GM06990 (cell line): ENCODE data around the gene CAMTA1.

Source experiments
- DNase-seq: peaks from one replicate; pipeline ENCODE4 v3.0.0-alpha.2; 2011; ENCODE audit not compliant: insufficient read length; ENCODE audit errors: extremely low read depth
- H3K27me3 ChIP-seq: replicated peaks from 2 replicates; pipeline ENCODE4 v1.6.0; 2011; ENCODE audit warnings: low read length; ENCODE audit not compliant: control insufficient read depth, insufficient read depth
- H3K36me3 ChIP-seq: 2 replicates; pipeline ENCODE4 v1.5.1; 2011; ENCODE audit warnings: low read length; ENCODE audit not compliant: control insufficient read depth, insufficient read depth
- H3K4me3 ChIP-seq: replicated peaks from 2 replicates; pipeline ENCODE4 v1.5.1; 2011; ENCODE audit warnings: low read depth, mild to moderate bottlenecking, control low read depth, low read length
- TF ChIP-seq, protein P1 (sequence below): IDR thresholded peaks from 2 replicates; pipeline ENCODE4 v1.5.1; 2011; ENCODE audit warnings: low read length, control low read depth, mild to moderate bottlenecking, inconsistent platforms; ENCODE audit not compliant: insufficient read depth, poor library complexity, severe bottlenecking

The CAMTA1 gene

DNA sequence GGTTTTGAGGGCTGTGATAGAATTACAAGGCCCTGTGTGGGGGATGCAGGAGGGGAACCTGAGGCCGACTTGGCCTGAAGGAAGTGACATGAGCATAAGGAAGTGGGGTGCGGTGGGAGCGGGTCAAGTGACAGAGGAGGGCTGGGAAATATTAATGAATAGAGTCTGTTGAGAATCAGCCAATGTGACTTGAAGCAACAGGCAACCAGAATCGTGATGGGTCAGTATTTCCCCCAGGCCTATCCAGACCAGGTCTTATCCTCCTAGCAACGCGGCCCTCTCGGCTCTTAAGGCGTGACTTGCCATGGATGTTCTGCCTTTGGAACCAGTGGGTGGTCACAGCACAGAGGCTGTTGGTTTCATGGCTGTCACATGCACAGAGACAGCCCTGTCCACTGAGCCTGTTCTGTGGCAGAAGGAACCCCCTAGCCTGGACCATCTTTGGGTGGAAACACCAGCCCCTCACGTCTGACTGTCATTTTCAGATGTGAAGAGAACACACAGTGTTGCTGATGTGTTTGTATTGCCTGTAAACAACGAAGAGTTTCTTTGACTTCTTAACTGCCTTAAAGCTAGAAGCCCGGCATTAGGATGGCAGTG lies 468.8 kb downstream of the CAMTA1 start:
- H3K27me3 ChIP-seq: no peaks in the 10 kb centered on the region; the same call in none of the 2 replicates
- no peak for DNase-seq

DNA sequence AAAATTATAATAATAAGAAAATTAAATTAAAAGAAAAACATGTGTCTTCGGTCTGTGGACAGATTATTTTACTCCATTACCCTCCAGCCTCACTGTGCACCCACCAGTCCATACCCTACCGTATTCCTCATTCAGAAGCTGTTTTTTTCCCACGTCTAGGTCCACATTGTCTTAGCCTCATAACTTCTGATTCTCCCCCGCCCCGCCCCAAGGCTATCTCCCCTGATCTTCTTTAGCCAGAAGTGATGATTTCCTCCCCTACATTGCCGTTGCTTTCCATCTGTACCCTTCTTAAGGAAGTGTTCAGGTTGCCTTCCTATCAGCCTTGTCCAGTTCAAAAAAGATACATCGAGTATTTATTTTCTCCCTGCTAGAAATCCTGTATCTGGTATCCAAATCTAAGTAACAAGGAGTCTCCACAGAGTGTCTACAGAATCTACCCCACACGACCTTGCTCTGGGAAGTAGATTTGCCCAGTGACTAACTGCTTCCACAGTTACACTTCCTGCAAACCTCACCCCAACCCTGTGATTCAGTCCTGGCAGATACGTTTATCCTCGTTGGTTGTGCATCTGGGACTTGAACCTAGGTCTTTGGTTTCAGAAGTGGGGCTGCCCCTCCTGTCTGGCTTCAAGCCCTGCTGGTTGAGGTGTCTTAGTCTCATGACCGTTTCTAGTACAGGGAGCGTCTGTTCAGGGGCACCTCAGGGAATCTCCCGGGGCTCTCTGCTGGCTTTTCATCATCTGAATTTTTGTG lies 470.2 kb downstream of the CAMTA1 start:
- no peak overlapping the region for H3K4me3 ChIP-seq
- H3K36me3 ChIP-seq: no peaks in the 10 kb centered on the region
- TF ChIP-seq, protein P1, sequence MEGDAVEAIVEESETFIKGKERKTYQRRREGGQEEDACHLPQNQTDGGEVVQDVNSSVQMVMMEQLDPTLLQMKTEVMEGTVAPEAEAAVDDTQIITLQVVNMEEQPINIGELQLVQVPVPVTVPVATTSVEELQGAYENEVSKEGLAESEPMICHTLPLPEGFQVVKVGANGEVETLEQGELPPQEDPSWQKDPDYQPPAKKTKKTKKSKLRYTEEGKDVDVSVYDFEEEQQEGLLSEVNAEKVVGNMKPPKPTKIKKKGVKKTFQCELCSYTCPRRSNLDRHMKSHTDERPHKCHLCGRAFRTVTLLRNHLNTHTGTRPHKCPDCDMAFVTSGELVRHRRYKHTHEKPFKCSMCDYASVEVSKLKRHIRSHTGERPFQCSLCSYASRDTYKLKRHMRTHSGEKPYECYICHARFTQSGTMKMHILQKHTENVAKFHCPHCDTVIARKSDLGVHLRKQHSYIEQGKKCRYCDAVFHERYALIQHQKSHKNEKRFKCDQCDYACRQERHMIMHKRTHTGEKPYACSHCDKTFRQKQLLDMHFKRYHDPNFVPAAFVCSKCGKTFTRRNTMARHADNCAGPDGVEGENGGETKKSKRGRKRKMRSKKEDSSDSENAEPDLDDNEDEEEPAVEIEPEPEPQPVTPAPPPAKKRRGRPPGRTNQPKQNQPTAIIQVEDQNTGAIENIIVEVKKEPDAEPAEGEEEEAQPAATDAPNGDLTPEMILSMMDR: no peak
- DNase-seq: no peak
- H3K27me3 ChIP-seq: no peaks in the 10 kb centered on the region; the same call in none of the 2 replicates

More for the DNA sequence above, 468.8 kb downstream of the CAMTA1 start:
- TF ChIP-seq, protein P1: no peak
- H3K36me3 ChIP-seq: no peaks in the 10 kb centered on the region
- H3K4me3 ChIP-seq: no peak overlapping the region

DNA sequence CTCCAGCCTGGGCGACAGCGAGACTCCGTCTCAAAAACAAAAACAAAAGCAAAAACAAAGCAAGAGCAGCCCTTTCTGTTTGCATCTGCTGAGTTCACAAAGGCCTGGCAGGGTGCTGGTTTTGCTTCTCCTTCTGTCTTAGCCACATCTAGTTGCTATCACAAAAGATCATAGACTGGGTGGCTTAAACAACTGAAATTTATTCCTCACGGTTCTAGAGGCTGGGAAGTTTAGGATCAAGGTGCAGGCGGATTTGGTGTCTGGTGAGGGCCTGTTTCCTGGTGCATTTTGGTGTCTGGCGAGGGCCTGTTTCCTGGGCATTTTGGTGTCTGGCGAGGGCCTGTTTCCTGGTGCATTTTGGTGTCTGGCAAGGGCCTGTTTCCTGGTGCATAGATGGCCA lies 471.3 kb downstream of the CAMTA1 start:
- TF ChIP-seq, protein P1: no peak
- H3K27me3 ChIP-seq: no peaks in the 10 kb centered on the region; the same call in 1 of the 2 replicates

DNA sequence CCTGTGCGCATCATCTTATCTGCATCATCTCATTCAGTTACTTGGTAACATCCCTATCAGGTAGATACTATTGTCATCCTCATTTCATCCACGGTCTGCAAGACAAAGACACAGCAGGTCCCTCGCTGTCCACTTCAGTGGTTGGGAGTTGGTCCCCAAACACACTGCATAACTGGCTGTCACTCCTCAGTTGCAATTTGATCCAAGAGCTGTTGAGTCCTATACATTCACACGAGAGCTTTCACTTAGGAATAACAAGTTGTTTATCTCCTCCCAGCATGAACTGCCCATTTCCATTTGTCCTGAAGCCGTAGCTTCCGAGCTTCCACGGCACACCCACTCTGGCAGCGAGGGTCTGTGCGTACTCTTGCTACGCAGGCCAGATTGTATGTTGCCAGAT lies 472.0 kb downstream of the CAMTA1 start:
- no peak overlapping the region for H3K4me3 ChIP-seq
- H3K27me3 ChIP-seq: no peaks in the 10 kb centered on the region; the same call in 1 of the 2 replicates
- no peak for DNase-seq
- H3K36me3 ChIP-seq: no peaks in the 10 kb centered on the region
- TF ChIP-seq, protein P1: no peak

More for the DNA sequence above, 471.3 kb downstream of the CAMTA1 start:
- Histone ChIP-seq H3K36me3 (no peaks in the 10 kb centered on the region), H3K4me3 (no peak overlapping the region)
- DNase-seq: no peak

DNA sequence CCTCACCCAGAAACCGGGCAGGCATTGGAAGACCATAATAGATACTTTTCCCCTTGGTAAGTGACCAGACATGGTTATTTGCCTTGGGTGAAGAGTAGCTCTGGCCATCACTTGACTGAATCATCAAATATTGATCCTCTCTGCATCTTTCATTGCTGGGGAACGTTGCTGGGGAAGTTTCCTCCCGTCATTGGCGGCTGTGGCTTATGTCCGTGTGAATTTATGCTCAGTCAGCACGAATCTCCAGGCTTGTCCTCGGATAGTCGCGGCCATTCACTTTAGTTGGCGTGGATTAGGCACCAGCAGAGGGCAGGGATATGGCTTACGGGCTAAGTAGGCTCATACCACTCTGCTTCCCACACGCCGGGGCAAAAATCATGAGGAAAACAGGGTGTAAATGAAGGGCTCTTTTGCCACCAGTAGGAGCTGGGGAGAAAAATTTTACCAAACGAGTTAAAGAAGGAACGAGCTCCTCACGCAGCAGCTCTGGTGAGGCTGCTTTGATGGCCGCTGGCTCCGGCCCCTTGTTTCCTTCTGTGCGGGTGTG lies 473.4 kb downstream of the CAMTA1 start:
- Histone ChIP-seq H3K36me3 (no peaks in the 10 kb centered on the region), H3K4me3 (no peak overlapping the region), H3K27me3 (no peaks in the 10 kb centered on the region; the same call in 1 of the 2 replicates)
- no peak for DNase-seq
- TF ChIP-seq, protein P1: no peak
